A673 (cell line): ENCODE data around the gene SPDL1. TPM values are rescaled to one million over a fixed set of nuclear protein-coding genes. Genes with fewer than 3 reads are reported as not detected.

ENCODE experiments used
- BruUV-seq: library from RNA; stranded (reverse); fragments of 400-500 nt; replicated peaks from 2 replicates; lab custom pipeline; 2021; lab: Mats Ljungman, UMichigan
- CTCF ChIA-PET: fragments of 300-600 bp; sonication (Branson Sonifier 250); formaldehyde crosslinking; loops from one replicate; lab custom pipeline; 2022; ENCODE audit warnings: antibody characterized with exemption; lab: Charles Lee
- POLR2A ChIA-PET: fragments of 300-600 bp; sonication (Branson Sonifier 250); formaldehyde crosslinking; loops from one replicate; lab custom pipeline; 2022; ENCODE audit warnings: antibody characterized with exemption; ENCODE audit not compliant: low non-redundant PET; lab: Charles Lee
- DNase-seq: peaks from one replicate; pipeline ENCODE4 v3.0.0-alpha.2; 2015; ENCODE audit warnings: low spot score
- H3K27ac ChIP-seq: fragments of 200-600 bp; sonication (generic); 2 replicates; pipeline ENCODE4 v1.5.1; 2016; ENCODE audit warnings: mixed run types, low read depth, mild to moderate bottlenecking, mixed read lengths, antibody characterized with exemption, low read length; ENCODE audit not compliant: poor library complexity, severe bottlenecking
- H3K27me3 ChIP-seq: fragments of 200-600 bp; sonication (generic); replicated peaks from 2 replicates; pipeline ENCODE4 v1.6.1; 2017; ENCODE audit warnings: mixed run types, low read depth, mild to moderate bottlenecking, mixed read lengths, antibody characterized with exemption, low read length; ENCODE audit not compliant: insufficient read depth, poor library complexity
- H3K36me3 ChIP-seq: fragments of 200-600 bp; sonication (generic); 2 replicates; pipeline ENCODE4 v1.6.1; 2016; ENCODE audit warnings: mixed run types, mild to moderate bottlenecking, mixed read lengths, antibody characterized with exemption, low read length; ENCODE audit not compliant: insufficient read depth, poor library complexity, severe bottlenecking
- H3K4me1 ChIP-seq: fragments of 200-600 bp; sonication (generic); 2 replicates; pipeline ENCODE4 v1.6.1; 2017; ENCODE audit warnings: mixed run types, mild to moderate bottlenecking, mixed read lengths, antibody characterized with exemption, low read length; ENCODE audit not compliant: insufficient read depth, poor library complexity, severe bottlenecking
- H3K4me3 ChIP-seq: fragments of 200-600 bp; sonication (generic); 2 replicates; pipeline ENCODE4 v1.5.1; 2016; ENCODE audit warnings: low read depth, mixed run types, mild to moderate bottlenecking, mixed read lengths, low read length; ENCODE audit not compliant: poor library complexity, severe bottlenecking
- H3K9me3 ChIP-seq: fragments of 200-600 bp; sonication (generic); 2 replicates; pipeline ENCODE4 v1.6.1; 2016; ENCODE audit warnings: mixed run types, low read depth, mild to moderate bottlenecking, mixed read lengths, antibody characterized with exemption, low read length; ENCODE audit not compliant: poor library complexity, severe bottlenecking
- CTCF ChIP-seq: fragments of 300-800, 200-600 bp; sonication (generic); conservative IDR thresholded peaks from 2 replicates; pipeline ENCODE4 v1.5.1; 2017; ENCODE audit warnings: low read depth, mild to moderate bottlenecking, antibody characterized with exemption, low read length, moderate library complexity, mixed read lengths
- EZH2 ChIP-seq: fragments of 200-600 bp; sonication (generic); IDR thresholded peaks from 2 replicates; pipeline ENCODE4 v1.6.1; 2017; ENCODE audit warnings: borderline replicate concordance, low read depth, mild to moderate bottlenecking, mixed read lengths, antibody characterized with exemption, low read length; ENCODE audit not compliant: poor library complexity, severe bottlenecking
- intact Hi-C: fragments of 100-400 bp; cut with micrococcal nuclease; formaldehyde crosslinking; loops from one replicate; pipeline ENCODE4 v1.10.0; 2022; ENCODE audit not compliant: unreplicated experiment
- total RNA-seq: library from RNA; stranded (reverse); gene quantifications from 2 replicates; pipeline ENCODE4 v1.2.3, GENCODE V29; 2021

The SPDL1 gene
- total RNA-seq, 1 experiment from 2014 or later = 57.6 TPM

- no TSS peak for BruUV-seq
- ChIA-PET POLR2A (no interaction called here), CTCF (no interaction called here)
- no peaks in the 10 kb centered on the region for H3K9me3 ChIP-seq
- no peaks in the 10 kb centered on the region for H3K4me1 ChIP-seq
- no peak overlapping the region for H3K4me3 ChIP-seq
- H3K36me3 ChIP-seq = no peaks in the 10 kb centered on the region
- DNase-seq = no peak
- peaks cover 64% of the 10 kb centered on the region for H3K27me3 ChIP-seq
- H3K27ac ChIP-seq = no peak overlapping the region
- TF ChIP-seq CTCF = no peak
- no peak for TF ChIP-seq EZH2
- intact Hi-C loops = no loop called here
Observed at GRCh38 chr5:169566202-169566601, 17.4 kb upstream of the SPDL1 start.

GRCh38 chr5:169567079-169567478, 16.5 kb upstream of the SPDL1 start:
- no peak overlapping the region for H3K27ac ChIP-seq
- intact Hi-C loops = no loop called here
- DNase-seq = peak; percentile 15
- ChIA-PET POLR2A (no interaction called here), CTCF (no interaction called here)
- H3K36me3 ChIP-seq = no peaks in the 10 kb centered on the region
- no TSS peak for BruUV-seq
- H3K27me3 ChIP-seq = peaks cover 67% of the 10 kb centered on the region
- no peaks in the 10 kb centered on the region for H3K4me1 ChIP-seq
- H3K9me3 ChIP-seq = no peaks in the 10 kb centered on the region
- no peak overlapping the region for H3K4me3 ChIP-seq
- TF ChIP-seq CTCF (no peak), EZH2 (no peak)

- no peak overlapping the region for H3K27ac ChIP-seq
- H3K4me1 ChIP-seq = no peaks in the 10 kb centered on the region
- no peak overlapping the region for H3K4me3 ChIP-seq
- no peak for TF ChIP-seq EZH2
- TF ChIP-seq CTCF = no peak
- POLR2A ChIA-PET = no interaction called here
- CTCF ChIA-PET = no interaction called here
- intact Hi-C loops = no loop called here
- H3K9me3 ChIP-seq = no peaks in the 10 kb centered on the region
- no peaks in the 10 kb centered on the region for H3K36me3 ChIP-seq
- no peak for DNase-seq
- peaks cover 71% of the 10 kb centered on the region for H3K27me3 ChIP-seq
- no TSS peak for BruUV-seq
Observed at GRCh38 chr5:169569513-169569912, 14.1 kb upstream of the SPDL1 start.
